Measurements from ENCODE around the gene NDST4.

Gene NDST4

GRCh38 chr4:114921790-114922591 is 191.4 kb downstream of the NDST4 start:
- TF ChIP-seq GABPA (IDR thresholded peaks at IDR 0.05; ENCODE audit: low read depth) (no peak), SPI1 (IDR thresholded peaks at IDR 0.05; ENCODE audit: borderline replicate concordance, low read depth) (no peak), POLR2AphosphoS5 (IDR thresholded peaks at IDR 0.05; ENCODE audit: low read depth) (no peak), REST (IDR thresholded peaks at IDR 0.05; ENCODE audit: insufficient replicate concordance, low read depth) (no peak), CTCF (IDR thresholded peaks at IDR 0.05; ENCODE audit: insufficient read depth, low read length) (no peak)
- Histone ChIP-seq H3K27ac (replicated peaks) (no peak overlapping the region), H3K27me3 (ENCODE audit: insufficient read depth, poor library complexity, severe bottlenecking) (no peaks in the 10 kb centered on the region), H3K4me3 (replicated peaks; ENCODE audit: insufficient read depth, low read length) (no peak overlapping the region)
- DNase-seq (ENCODE audit: low read depth in 1 of 2, low spot score in 1 of 2): no peak

GRCh38 chr4:114921191-114921590 is 192.2 kb downstream of the NDST4 start:
- Histone ChIP-seq H3K27me3 (ENCODE audit: insufficient read depth, poor library complexity, severe bottlenecking) (no peaks in the 10 kb centered on the region), H3K27ac (replicated peaks) (no peak overlapping the region), H3K4me3 (replicated peaks; ENCODE audit: insufficient read depth, low read length) (no peak overlapping the region)
- TF ChIP-seq CTCF (IDR thresholded peaks at IDR 0.05; ENCODE audit: insufficient read depth, low read length): no peak
- TF ChIP-seq REST (IDR thresholded peaks at IDR 0.05; ENCODE audit: insufficient replicate concordance, low read depth): no peak
- no peak for TF ChIP-seq SPI1 (IDR thresholded peaks at IDR 0.05; ENCODE audit: borderline replicate concordance, low read depth)
- TF ChIP-seq POLR2AphosphoS5 (IDR thresholded peaks at IDR 0.05; ENCODE audit: low read depth): no peak
- TF ChIP-seq GABPA (IDR thresholded peaks at IDR 0.05; ENCODE audit: low read depth): no peak
- no peak for DNase-seq (ENCODE audit: low read depth in 1 of 2, low spot score in 1 of 2)

- H3K27ac ChIP-seq (replicated peaks): no peak overlapping the region
- TF ChIP-seq GABPA (IDR thresholded peaks at IDR 0.05; ENCODE audit: low read depth) (no peak), REST (IDR thresholded peaks at IDR 0.05; ENCODE audit: insufficient replicate concordance, low read depth) (no peak), CTCF (IDR thresholded peaks at IDR 0.05; ENCODE audit: insufficient read depth, low read length) (no peak), SPI1 (IDR thresholded peaks at IDR 0.05; ENCODE audit: borderline replicate concordance, low read depth) (no peak), POLR2AphosphoS5 (IDR thresholded peaks at IDR 0.05; ENCODE audit: low read depth) (no peak)
- H3K4me3 ChIP-seq (replicated peaks; ENCODE audit: insufficient read depth, low read length): no peak overlapping the region
- no peaks in the 10 kb centered on the region for H3K27me3 ChIP-seq (ENCODE audit: insufficient read depth, poor library complexity, severe bottlenecking)
- DNase-seq (ENCODE audit: low read depth in 1 of 2, low spot score in 1 of 2): no peak
Measured at GRCh38 chr4:114911111-114911510, 202.3 kb downstream of the NDST4 start.
